Vagina (tissue), 2 donors: Measurements from ENCODE around the gene TDRD7.

Experiments
- POLR2A ChIP-seq, 2 donors: fragments of 450-650 bp; IDR thresholded peaks; one replicate each; pipeline ENCODE4 v1.6.1; 2017; ENCODE audit warnings: antibody characterized with exemption in 2 of 2, mild to moderate bottlenecking in 2 of 2, moderate library complexity in 2 of 2
- TF ChIP-seq, protein P1 (sequence below), 3 experiments: fragments of 450-650 bp in 2 of 3; fragments of 200-600 bp in 1 of 3; sonication (generic) in 1 of 3; IDR thresholded peaks; one replicate each; pipeline ENCODE4 v1.5.1; 2017 to 2019; ENCODE audit warnings: antibody characterized with exemption in 3 of 3, mild to moderate bottlenecking in 2 of 3, moderate library complexity in 2 of 3

- TF ChIP-seq, protein P1, sequence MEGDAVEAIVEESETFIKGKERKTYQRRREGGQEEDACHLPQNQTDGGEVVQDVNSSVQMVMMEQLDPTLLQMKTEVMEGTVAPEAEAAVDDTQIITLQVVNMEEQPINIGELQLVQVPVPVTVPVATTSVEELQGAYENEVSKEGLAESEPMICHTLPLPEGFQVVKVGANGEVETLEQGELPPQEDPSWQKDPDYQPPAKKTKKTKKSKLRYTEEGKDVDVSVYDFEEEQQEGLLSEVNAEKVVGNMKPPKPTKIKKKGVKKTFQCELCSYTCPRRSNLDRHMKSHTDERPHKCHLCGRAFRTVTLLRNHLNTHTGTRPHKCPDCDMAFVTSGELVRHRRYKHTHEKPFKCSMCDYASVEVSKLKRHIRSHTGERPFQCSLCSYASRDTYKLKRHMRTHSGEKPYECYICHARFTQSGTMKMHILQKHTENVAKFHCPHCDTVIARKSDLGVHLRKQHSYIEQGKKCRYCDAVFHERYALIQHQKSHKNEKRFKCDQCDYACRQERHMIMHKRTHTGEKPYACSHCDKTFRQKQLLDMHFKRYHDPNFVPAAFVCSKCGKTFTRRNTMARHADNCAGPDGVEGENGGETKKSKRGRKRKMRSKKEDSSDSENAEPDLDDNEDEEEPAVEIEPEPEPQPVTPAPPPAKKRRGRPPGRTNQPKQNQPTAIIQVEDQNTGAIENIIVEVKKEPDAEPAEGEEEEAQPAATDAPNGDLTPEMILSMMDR (IDR thresholded peaks at IDR 0.05), result no peak
- TF ChIP-seq POLR2A (IDR thresholded peaks at IDR 0.05), result no peak
These were observed 99.1 kb downstream of the TDRD7 start for GRCh38 chr9:97510797-97511654.
